Effector memory CD4-positive, alpha-beta T cell (primary cell): Measurements from ENCODE around the gene SPOP.
A peak's percentile ranks its signal among the peaks of the same experiment; 100 is the strongest.
"Not testable (repeated sequence)": the region's sequence is repeated elsewhere in the genome, so short reads cannot be mapped to it uniquely, and the experiment has no call there.

ENCODE experiments used
- DNase-seq, 3 donors: peaks; one replicate each; pipeline ENCODE4 v3.0.0-alpha.2; 2020
- H3K27ac ChIP-seq: 2 replicates; pipeline ENCODE4 v1.7.0; 2013; ENCODE audit warnings: mild to moderate bottlenecking, low read length, moderate library complexity; ENCODE audit not compliant: insufficient read depth, poor library complexity, severe bottlenecking
- H3K27me3 ChIP-seq: replicated peaks from 2 replicates; pipeline ENCODE4 v1.7.0; 2013; ENCODE audit warnings: mild to moderate bottlenecking, low read length; ENCODE audit not compliant: insufficient read depth, control insufficient read depth, poor library complexity, severe bottlenecking
- H3K36me3 ChIP-seq: 2 replicates; pipeline ENCODE4 v1.7.0; 2013; ENCODE audit warnings: mild to moderate bottlenecking, low read length, moderate library complexity; ENCODE audit not compliant: control insufficient read depth, insufficient read depth
- H3K4me1 ChIP-seq: 2 replicates; pipeline ENCODE4 v1.7.0; 2013; ENCODE audit warnings: low read length, mild to moderate bottlenecking; ENCODE audit not compliant: control insufficient read depth, insufficient read depth, poor library complexity, severe bottlenecking
- H3K4me3 ChIP-seq: 2 replicates; pipeline ENCODE4 v1.7.0; 2013; ENCODE audit warnings: low read length, low read depth, mild to moderate bottlenecking; ENCODE audit not compliant: insufficient read depth, poor library complexity, severe bottlenecking
- H3K9me3 ChIP-seq: 2 replicates; pipeline ENCODE4 v1.7.0; 2013; ENCODE audit warnings: mild to moderate bottlenecking, low read length, moderate library complexity; ENCODE audit not compliant: control insufficient read depth
- total RNA-seq, 3 donors: gene quantifications; one replicate each; lab custom pipeline; 2026; lab: John Stamatoyannopoulos, UW

The SPOP gene
- 47.6 to 58.3 (median 49.0) reads per million in 3 donors for total RNA-seq

GRCh38 chr17:49677933-49678847 lies at the start of gene SPOP:
TSS of gene SPOP (minus strand) at chr17:49678097. CDS start at chr17:49622810, 55,287 bp downstream.
- no peaks in the 10 kb centered on the region for H3K9me3 ChIP-seq
- peaks cover 28% of the 10 kb centered on the region for H3K4me1 ChIP-seq
- peaks cover 7% of the 10 kb centered on the region for H3K36me3 ChIP-seq
- H3K27me3 ChIP-seq: no peaks in the 10 kb centered on the region
- H3K4me3 ChIP-seq: peak within 1 kb of the TSS; percentile 60
- peak within 1 kb of the TSS; percentile 98 for H3K27ac ChIP-seq
- DNase-seq: peak; percentile 98 to 99 (median 98)

DNA sequence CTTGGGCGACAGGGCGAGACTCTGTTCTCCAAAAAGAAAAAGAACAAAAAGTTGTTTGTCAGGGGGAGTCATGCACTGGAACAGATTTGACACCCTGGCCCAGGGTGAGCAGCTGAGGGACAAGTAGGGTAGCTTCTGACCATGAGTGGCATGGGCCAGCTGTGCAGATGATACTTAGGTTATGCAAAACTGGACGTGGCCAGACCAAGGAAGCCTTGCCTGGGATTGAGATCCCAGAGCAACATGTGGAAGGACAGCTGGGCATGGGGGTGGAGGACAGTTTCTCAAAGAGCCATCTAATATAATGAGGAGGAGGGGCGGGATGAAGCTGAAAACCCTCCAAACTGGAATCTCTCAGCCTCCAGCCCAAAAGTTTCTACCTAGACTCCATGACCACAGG lies 49.5 kb upstream of the SPOP start:
- no peak for DNase-seq
- Histone ChIP-seq H3K27me3 (no peaks in the 10 kb centered on the region), H3K36me3 (peaks cover 61% of the 10 kb centered on the region), H3K27ac (no peak overlapping the region), H3K4me1 (peaks cover 6% of the 10 kb centered on the region), H3K9me3 (no peaks in the 10 kb centered on the region), H3K4me3 (no peak overlapping the region)

DNA sequence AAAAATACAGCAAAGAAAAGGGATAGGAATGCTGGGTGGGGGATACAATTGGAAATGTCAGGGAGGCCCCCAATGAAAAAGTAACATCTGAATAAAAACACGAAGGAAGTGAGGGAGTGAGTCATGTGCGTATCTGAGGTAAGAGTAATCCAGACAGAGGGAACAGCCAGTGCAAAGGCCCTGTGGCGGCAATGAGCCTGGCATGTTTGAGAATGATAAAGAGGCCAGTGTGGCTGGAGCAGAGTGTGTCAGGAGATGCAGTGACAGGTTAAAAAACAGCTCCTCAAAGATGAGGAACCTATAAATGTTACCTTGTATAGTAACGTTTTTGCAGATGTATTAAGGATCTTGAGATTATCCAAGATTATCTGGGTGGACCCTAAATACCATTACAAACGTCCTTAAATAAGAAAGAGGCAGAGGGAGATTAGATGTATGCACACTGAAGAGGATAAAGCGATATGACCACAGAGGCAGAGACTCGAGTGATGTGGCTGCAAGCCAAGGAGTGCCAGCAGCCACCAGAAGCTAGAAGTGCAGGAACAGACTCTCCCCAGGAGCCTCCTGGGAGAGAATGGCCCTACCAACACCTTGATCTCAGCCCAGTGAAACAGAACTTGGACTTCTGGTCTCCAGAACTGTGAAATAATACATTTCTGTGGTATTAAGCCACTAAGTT lies 47.7 kb upstream of the SPOP start:
- Histone ChIP-seq H3K27me3 (no peaks in the 10 kb centered on the region), H3K9me3 (no peaks in the 10 kb centered on the region), H3K27ac (no peak overlapping the region), H3K4me3 (no peak overlapping the region), H3K36me3 (peaks cover 65% of the 10 kb centered on the region), H3K4me1 (peaks cover 4% of the 10 kb centered on the region)
- no peak for DNase-seq

- H3K27ac ChIP-seq, H3K4me3 ChIP-seq, H3K4me1 ChIP-seq, H3K27me3 ChIP-seq, H3K9me3 ChIP-seq, DNase-seq: not testable (repeated sequence)
- H3K36me3 ChIP-seq: peaks cover 68% of the 10 kb centered on the region
These were observed 46.7 kb upstream of the SPOP start for GRCh38 chr17:49724552-49724951.

DNA sequence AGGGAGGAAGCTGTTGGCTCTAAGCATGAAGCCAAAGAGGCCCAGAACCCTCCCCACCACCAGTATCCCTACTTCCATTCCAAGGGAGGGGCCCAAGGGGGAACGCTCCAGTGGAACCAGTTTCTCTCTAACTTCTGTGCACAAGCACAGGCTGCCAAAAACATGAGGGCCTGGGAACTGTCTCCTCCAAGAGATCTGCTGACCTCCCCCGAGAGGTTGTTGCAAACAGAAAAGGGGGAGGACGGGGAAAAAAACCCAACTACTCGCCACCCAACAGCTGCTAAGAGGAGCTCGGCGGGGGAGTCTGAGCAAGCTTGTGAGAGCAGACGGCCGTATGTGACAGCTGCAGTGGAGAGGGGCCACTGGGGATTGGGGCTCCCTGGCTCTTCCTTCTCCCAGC lies 45.5 kb upstream of the SPOP start:
- Histone ChIP-seq H3K9me3 (no peaks in the 10 kb centered on the region), H3K27me3 (no peaks in the 10 kb centered on the region), H3K36me3 (peaks cover 78% of the 10 kb centered on the region), H3K4me1 (peaks cover 4% of the 10 kb centered on the region), H3K4me3 (no peak overlapping the region), H3K27ac (peak overlapping the region; percentile 38)
- no peak for DNase-seq

- DNase-seq: no peak
- no peak overlapping the region for H3K27ac ChIP-seq
- no peak overlapping the region for H3K4me3 ChIP-seq
- peaks cover 84% of the 10 kb centered on the region for H3K36me3 ChIP-seq
- H3K27me3 ChIP-seq: no peaks in the 10 kb centered on the region
- H3K9me3 ChIP-seq: no peaks in the 10 kb centered on the region
- peaks cover 14% of the 10 kb centered on the region for H3K4me1 ChIP-seq
These were observed 44.2 kb upstream of the SPOP start for GRCh38 chr17:49722066-49722465.

DNA sequence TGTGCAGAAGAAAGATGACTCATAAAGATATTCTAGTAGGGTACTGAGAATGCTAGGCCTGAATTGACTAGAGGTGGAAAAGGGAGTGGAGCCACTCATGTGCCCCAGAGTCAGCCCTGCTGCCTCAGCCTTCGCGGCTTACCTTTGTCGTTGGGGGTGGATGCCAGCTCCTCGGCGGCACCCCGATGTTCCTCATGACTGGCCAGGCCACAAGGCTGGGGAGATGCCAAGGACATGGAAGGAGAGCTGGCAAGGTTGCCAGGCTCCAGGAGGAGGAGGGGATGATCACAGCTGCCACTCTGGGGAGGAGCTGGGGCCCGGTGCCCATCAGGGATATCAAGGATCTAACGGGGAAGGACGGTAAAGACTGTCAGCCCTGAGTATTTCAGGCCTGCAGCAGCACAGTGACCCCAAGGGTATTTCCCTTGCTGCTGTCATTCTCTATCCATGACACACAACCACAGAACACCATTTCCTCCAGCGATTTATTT lies 39.5 kb upstream of the SPOP start:
- peaks cover 32% of the 10 kb centered on the region for H3K4me1 ChIP-seq
- no peaks in the 10 kb centered on the region for H3K9me3 ChIP-seq
- DNase-seq: peak in 1 of 3 donors; percentile 22
- H3K36me3 ChIP-seq: peaks cover 85% of the 10 kb centered on the region
- no peaks in the 10 kb centered on the region for H3K27me3 ChIP-seq
- peak overlapping the region; percentile 90 for H3K27ac ChIP-seq
- no peak overlapping the region for H3K4me3 ChIP-seq

GRCh38 chr17:49716668-49717364 lies 38.9 kb upstream of the SPOP start:
- Histone ChIP-seq H3K27ac (peak overlapping the region; percentile 90), H3K9me3 (no peaks in the 10 kb centered on the region), H3K36me3 (peaks cover 84% of the 10 kb centered on the region), H3K4me1 (peaks cover 32% of the 10 kb centered on the region), H3K27me3 (no peaks in the 10 kb centered on the region), H3K4me3 (no peak overlapping the region)
- no peak for DNase-seq

- peak; percentile 32 to 60 (median 56) for DNase-seq
- H3K9me3 ChIP-seq: no peaks in the 10 kb centered on the region
- no peak overlapping the region for H3K4me3 ChIP-seq
- peak overlapping the region; percentile 90 for H3K27ac ChIP-seq
- peaks cover 32% of the 10 kb centered on the region for H3K4me1 ChIP-seq
- no peaks in the 10 kb centered on the region for H3K27me3 ChIP-seq
- H3K36me3 ChIP-seq: peaks cover 83% of the 10 kb centered on the region
These were observed 37.9 kb upstream of the SPOP start for GRCh38 chr17:49715717-49716279.
